ENCODE measurements around the gene DBF4B.
"Not testable (repeated sequence)": the region's sequence is repeated elsewhere in the genome, so short reads cannot be mapped to it uniquely, and the experiment has no call there.

Gene DBF4B

DNA sequence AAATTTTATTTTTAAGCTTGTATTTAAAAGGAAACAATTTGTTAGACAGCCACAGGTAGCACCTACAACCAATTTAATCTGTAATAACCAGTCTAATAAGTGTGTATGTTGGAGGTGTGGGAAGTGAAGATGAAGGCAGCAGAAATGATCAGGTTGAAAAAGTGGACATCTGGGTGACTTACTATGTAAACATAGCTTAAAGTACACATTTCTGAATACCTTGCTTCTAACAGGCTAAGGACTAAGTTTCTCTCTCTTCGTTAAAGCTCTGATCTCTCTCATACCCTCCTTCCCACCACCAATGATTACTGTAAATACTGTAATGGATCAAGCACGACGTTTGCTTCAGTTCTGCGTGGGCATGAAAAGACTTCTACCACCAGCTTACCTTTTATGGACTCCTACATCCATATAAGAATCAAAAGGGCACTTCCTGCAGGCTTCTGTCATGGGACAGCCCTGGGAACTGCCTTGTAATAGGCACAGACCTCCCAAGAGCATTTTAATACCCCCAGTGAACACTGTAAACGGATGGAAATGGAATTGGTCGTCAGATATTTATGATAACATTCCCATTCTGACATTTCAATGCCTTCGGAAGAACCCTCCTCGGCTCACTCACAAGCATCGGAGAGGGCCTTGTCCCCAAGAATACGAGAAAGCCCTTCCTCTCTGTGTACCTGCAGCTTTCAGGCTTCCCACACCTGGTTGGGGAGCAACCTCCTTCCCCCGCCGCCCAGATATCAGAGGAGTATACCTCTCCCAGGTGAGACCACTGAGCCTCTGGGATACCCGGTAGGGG lies 19.6 kb upstream of the DBF4B start:
- TF ChIP-seq, protein P1, sequence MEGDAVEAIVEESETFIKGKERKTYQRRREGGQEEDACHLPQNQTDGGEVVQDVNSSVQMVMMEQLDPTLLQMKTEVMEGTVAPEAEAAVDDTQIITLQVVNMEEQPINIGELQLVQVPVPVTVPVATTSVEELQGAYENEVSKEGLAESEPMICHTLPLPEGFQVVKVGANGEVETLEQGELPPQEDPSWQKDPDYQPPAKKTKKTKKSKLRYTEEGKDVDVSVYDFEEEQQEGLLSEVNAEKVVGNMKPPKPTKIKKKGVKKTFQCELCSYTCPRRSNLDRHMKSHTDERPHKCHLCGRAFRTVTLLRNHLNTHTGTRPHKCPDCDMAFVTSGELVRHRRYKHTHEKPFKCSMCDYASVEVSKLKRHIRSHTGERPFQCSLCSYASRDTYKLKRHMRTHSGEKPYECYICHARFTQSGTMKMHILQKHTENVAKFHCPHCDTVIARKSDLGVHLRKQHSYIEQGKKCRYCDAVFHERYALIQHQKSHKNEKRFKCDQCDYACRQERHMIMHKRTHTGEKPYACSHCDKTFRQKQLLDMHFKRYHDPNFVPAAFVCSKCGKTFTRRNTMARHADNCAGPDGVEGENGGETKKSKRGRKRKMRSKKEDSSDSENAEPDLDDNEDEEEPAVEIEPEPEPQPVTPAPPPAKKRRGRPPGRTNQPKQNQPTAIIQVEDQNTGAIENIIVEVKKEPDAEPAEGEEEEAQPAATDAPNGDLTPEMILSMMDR (IDR thresholded peaks at IDR 0.05; ENCODE audit: low read depth, low read length, poor library complexity, severe bottlenecking): no peak
- TF ChIP-seq EZH2phosphoT487 (IDR thresholded peaks at IDR 0.05; ENCODE audit: borderline replicate concordance, low read length): no peak
- Histone ChIP-seq H3K36me3 (ENCODE audit: control insufficient read depth, low read length) (peaks cover 8% of the 10 kb centered on the region), H3K4me1 (ENCODE audit: control insufficient read depth, low read length) (peaks cover 16% of the 10 kb centered on the region), H3K4me3 (ENCODE audit: low read length) (peak overlapping the region; percentile 91), H3F3A (ENCODE audit: control insufficient read depth, insufficient read depth) (peaks cover 1% of the 10 kb centered on the region; the same call in 1 of the 2 replicates), H3K4me2 (ENCODE audit: low read length) (peak overlapping the region; percentile 96), H4K20me1 (ENCODE audit: control insufficient read depth, insufficient read depth, low read depth, low read length) (no peaks in the 10 kb centered on the region), H3K79me2 (ENCODE audit: control insufficient read depth, low read length) (peaks cover 46% of the 10 kb centered on the region), H3K9me3 (ENCODE audit: control insufficient read depth, insufficient read depth, low read length) (no peaks in the 10 kb centered on the region), H3K27ac (ENCODE audit: low read depth, low read length) (peak overlapping the region; percentile 35), H3K9me2 (replicated peaks; ENCODE audit: control insufficient read depth, low read length) (no peaks in the 10 kb centered on the region), H3K27me3 (ENCODE audit: control insufficient read depth, low read length) (no peaks in the 10 kb centered on the region)

GRCh38 chr17:44689477-44690217 lies 18.8 kb upstream of the DBF4B start, which contains the start of gene CCDC43:
Gene CCDC43 (minus strand): TSS chr17:44689776. CDS start chr17:44689753, 23 bp downstream.
- no peaks in the 10 kb centered on the region for H3F3A ChIP-seq (ENCODE audit: control insufficient read depth, insufficient read depth)
- no peak for TF ChIP-seq EZH2phosphoT487 (IDR thresholded peaks at IDR 0.05; ENCODE audit: borderline replicate concordance, low read length)
- TF ChIP-seq, protein P1 (IDR thresholded peaks at IDR 0.05; ENCODE audit: low read depth, low read length, poor library complexity, severe bottlenecking): no peak
- H4K20me1 ChIP-seq (ENCODE audit: control insufficient read depth, insufficient read depth, low read depth, low read length): no peaks in the 10 kb centered on the region
- H3K36me3 ChIP-seq (ENCODE audit: control insufficient read depth, low read length): peaks cover 7% of the 10 kb centered on the region
- no peaks in the 10 kb centered on the region for H3K9me3 ChIP-seq (ENCODE audit: control insufficient read depth, insufficient read depth, low read length)
- H3K9me2 ChIP-seq (replicated peaks; ENCODE audit: control insufficient read depth, low read length): no peaks in the 10 kb centered on the region
- H3K27me3 ChIP-seq (ENCODE audit: control insufficient read depth, low read length): no peaks in the 10 kb centered on the region
- peak within 1 kb of the TSS; percentile 91 for H3K4me3 ChIP-seq (ENCODE audit: low read length)
- H3K4me1 ChIP-seq (ENCODE audit: control insufficient read depth, low read length): peaks cover 15% of the 10 kb centered on the region
- peak within 1 kb of the TSS; percentile 35 for H3K27ac ChIP-seq (ENCODE audit: low read depth, low read length)
- peak within 1 kb of the TSS; percentile 96 for H3K4me2 ChIP-seq (ENCODE audit: low read length)
- H3K79me2 ChIP-seq (ENCODE audit: control insufficient read depth, low read length): peaks cover 46% of the 10 kb centered on the region

- TF ChIP-seq, protein P1 (IDR thresholded peaks at IDR 0.05; ENCODE audit: low read depth, low read length, poor library complexity, severe bottlenecking): peak; percentile 53
- not testable (repeated sequence) for H3K27me3 ChIP-seq (ENCODE audit: control insufficient read depth, low read length); H3K9me2 ChIP-seq (replicated peaks; ENCODE audit: control insufficient read depth, low read length); H3K9me3 ChIP-seq (ENCODE audit: control insufficient read depth, insufficient read depth, low read length); H3K36me3 ChIP-seq (ENCODE audit: control insufficient read depth, low read length); H3K4me3 ChIP-seq (ENCODE audit: low read length); H3K27ac ChIP-seq (ENCODE audit: low read depth, low read length); H4K20me1 ChIP-seq (ENCODE audit: control insufficient read depth, insufficient read depth, low read depth, low read length); H3F3A ChIP-seq (ENCODE audit: control insufficient read depth, insufficient read depth)
- peak overlapping the region; percentile 96; the same call in 1 of the 2 replicates for H3K4me2 ChIP-seq (ENCODE audit: low read length)
- peaks cover 15% of the 10 kb centered on the region for H3K4me1 ChIP-seq (ENCODE audit: control insufficient read depth, low read length)
- H3K79me2 ChIP-seq (ENCODE audit: control insufficient read depth, low read length): peaks cover 37% of the 10 kb centered on the region
Observed at GRCh38 chr17:44690746-44691306, 17.6 kb upstream of the DBF4B start.

All from DOHH2 (cell line).